ENCODE results near the gene ZBTB16. TPM values are rescaled to one million over a fixed set of nuclear protein-coding genes. Genes with fewer than 3 reads are reported as not detected.

ZBTB16 gene
- total RNA-seq, 1 experiment from 2014 or later: 0.21 TPM

DNA sequence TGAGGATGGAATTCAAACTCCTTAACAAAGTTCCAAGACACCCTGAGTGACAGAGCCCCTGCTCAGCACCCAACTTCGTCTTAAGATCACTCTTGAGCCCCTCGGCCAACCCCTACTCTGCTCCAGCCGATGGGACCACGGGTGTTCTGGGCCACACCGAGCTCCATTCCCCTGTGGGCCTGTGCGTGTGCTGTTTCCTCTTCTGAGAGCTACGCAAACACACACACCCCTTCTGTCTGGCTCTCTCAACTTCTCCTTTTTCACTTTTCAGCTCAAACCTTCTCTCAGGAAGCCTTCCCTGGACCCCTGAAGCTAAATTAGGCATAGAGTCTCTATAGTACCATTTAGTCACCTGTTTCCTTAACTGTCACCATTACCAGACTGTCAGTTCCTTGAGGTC, 199.2 kb downstream of the ZBTB16 start:
- in situ Hi-C loops (cut with HindIII; ENCODE audit: low pct_unique_long_range_greater_than_20kb, low sequenced_read_pairs): no loop called here
- intact Hi-C loops (cut with micrococcal nuclease; ENCODE audit: unreplicated experiment): no loop called here

GRCh38 chr11:114259124-114259526, 199.6 kb downstream of the ZBTB16 start:
- BruUV-seq (replicated peaks): no TSS peak
- Histone ChIP-seq H3K4me1 (ENCODE audit: control insufficient read depth, insufficient read depth, low read length) (no peaks in the 10 kb centered on the region), H3K36me3 (ENCODE audit: control insufficient read depth, insufficient read depth, low read length) (no peaks in the 10 kb centered on the region), H3K27ac (ENCODE audit: low read length) (no peak overlapping the region), H3K4me3 (ENCODE audit: low read depth in 2 of 2, low read length in 2 of 2) (no peak overlapping the region), H3K27me3 (ENCODE audit: control insufficient read depth, insufficient read depth, low read length) (peaks cover 13% of the 10 kb centered on the region), H3K9me3 (ENCODE audit: control insufficient read depth, insufficient read depth, low read depth, low read length) (no peaks in the 10 kb centered on the region)
- ATAC-seq (no peak), DNase-seq (ENCODE audit: low read depth, low spot score) (no peak)
- in situ Hi-C loops (cut with HindIII; ENCODE audit: low pct_unique_long_range_greater_than_20kb, low sequenced_read_pairs) (no loop called here), intact Hi-C loops (cut with micrococcal nuclease; ENCODE audit: unreplicated experiment) (no loop called here)
- TF ChIP-seq, protein P1, sequence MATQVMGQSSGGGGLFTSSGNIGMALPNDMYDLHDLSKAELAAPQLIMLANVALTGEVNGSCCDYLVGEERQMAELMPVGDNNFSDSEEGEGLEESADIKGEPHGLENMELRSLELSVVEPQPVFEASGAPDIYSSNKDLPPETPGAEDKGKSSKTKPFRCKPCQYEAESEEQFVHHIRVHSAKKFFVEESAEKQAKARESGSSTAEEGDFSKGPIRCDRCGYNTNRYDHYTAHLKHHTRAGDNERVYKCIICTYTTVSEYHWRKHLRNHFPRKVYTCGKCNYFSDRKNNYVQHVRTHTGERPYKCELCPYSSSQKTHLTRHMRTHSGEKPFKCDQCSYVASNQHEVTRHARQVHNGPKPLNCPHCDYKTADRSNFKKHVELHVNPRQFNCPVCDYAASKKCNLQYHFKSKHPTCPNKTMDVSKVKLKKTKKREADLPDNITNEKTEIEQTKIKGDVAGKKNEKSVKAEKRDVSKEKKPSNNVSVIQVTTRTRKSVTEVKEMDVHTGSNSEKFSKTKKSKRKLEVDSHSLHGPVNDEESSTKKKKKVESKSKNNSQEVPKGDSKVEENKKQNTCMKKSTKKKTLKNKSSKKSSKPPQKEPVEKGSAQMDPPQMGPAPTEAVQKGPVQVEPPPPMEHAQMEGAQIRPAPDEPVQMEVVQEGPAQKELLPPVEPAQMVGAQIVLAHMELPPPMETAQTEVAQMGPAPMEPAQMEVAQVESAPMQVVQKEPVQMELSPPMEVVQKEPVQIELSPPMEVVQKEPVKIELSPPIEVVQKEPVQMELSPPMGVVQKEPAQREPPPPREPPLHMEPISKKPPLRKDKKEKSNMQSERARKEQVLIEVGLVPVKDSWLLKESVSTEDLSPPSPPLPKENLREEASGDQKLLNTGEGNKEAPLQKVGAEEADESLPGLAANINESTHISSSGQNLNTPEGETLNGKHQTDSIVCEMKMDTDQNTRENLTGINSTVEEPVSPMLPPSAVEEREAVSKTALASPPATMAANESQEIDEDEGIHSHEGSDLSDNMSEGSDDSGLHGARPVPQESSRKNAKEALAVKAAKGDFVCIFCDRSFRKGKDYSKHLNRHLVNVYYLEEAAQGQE (IDR thresholded peaks at IDR 0.05; ENCODE audit: insufficient read depth in 1 of 2, low read depth in 2 of 2, low read length in 1 of 2): no peak
- POLR2A ChIA-PET: no interaction called here
- CTCF ChIA-PET: interaction anchor here (0.7 to 1.2 kb wide), 2 partner anchors 267 to 447 kb away, joined by 3 read pairs; no protein-coding TSS in a partner anchor

More for the DNA sequence above, 199.2 kb downstream of the ZBTB16 start:
- no peak for DNase-seq (ENCODE audit: low read depth, low spot score)
- BruUV-seq (replicated peaks): no TSS peak
- H3K36me3 ChIP-seq (ENCODE audit: control insufficient read depth, insufficient read depth, low read length): no peaks in the 10 kb centered on the region
- no peak overlapping the region for H3K4me3 ChIP-seq (ENCODE audit: low read depth in 2 of 2, low read length in 2 of 2)
- no peak for TF ChIP-seq POLR2AphosphoS5 (IDR thresholded peaks at IDR 0.05; ENCODE audit: low read depth, low read length)
- no peak for TF ChIP-seq SIN3A (IDR thresholded peaks at IDR 0.05; ENCODE audit: borderline replicate concordance, insufficient read depth, low read depth, low read length)
- TF ChIP-seq, protein P1 (IDR thresholded peaks at IDR 0.05; ENCODE audit: insufficient read depth in 1 of 2, low read depth in 2 of 2, low read length in 1 of 2): no peak
- no peak for TF ChIP-seq TCF7L2 (IDR thresholded peaks at IDR 0.05; ENCODE audit: low read depth, low read length)
- no peak for TF ChIP-seq CTCF (IDR thresholded peaks at IDR 0.05)
- H3K27me3 ChIP-seq (ENCODE audit: control insufficient read depth, insufficient read depth, low read length): peaks cover 9% of the 10 kb centered on the region
- H3K9me3 ChIP-seq (ENCODE audit: control insufficient read depth, insufficient read depth, low read depth, low read length): no peaks in the 10 kb centered on the region
- ATAC-seq: no peak
- ChIA-PET POLR2A (no interaction called here), CTCF (interaction anchor here (1.2 kb wide), 1 partner anchor 267 kb away, joined by 3 read pairs; no protein-coding TSS in a partner anchor)
- H3K27ac ChIP-seq (ENCODE audit: low read length): no peak overlapping the region
- H3K4me1 ChIP-seq (ENCODE audit: control insufficient read depth, insufficient read depth, low read length): no peaks in the 10 kb centered on the region

Data from Panc1 (cell line).